CD4-positive, alpha-beta T cell treated with Interferon gamma for 1 hour (primary cell): Measurements from ENCODE around the gene ABT1.
A peak's percentile ranks its signal among the peaks of the same experiment; 100 is the strongest.

ENCODE experiments used
- DNase-seq: peaks from one replicate; pipeline ENCODE4 v3.0.0-alpha.2; 2020

The ABT1 gene

DNA sequence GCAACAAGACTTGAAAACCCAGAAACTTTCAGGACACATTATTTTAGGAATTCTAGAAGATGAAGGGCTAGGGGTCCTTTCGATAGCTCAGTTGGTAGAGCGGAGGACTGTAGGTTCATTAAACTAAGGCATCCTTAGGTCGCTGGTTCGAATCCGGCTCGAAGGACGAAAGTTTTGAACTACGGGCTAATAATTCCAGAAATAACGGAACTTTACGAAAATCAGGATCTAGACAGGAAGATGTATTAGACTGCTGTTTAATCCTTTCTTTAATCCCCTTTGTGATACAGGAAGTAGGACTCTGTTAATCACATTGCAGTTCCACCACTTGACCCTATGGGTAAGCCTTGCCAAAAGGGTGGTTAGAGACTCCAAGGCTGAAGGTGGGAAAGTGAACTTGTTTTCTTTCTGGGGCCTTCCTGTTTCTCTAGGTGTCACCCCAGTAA is 21.2 kb upstream of the ABT1 start:
- DNase-seq = no peak

DNA sequence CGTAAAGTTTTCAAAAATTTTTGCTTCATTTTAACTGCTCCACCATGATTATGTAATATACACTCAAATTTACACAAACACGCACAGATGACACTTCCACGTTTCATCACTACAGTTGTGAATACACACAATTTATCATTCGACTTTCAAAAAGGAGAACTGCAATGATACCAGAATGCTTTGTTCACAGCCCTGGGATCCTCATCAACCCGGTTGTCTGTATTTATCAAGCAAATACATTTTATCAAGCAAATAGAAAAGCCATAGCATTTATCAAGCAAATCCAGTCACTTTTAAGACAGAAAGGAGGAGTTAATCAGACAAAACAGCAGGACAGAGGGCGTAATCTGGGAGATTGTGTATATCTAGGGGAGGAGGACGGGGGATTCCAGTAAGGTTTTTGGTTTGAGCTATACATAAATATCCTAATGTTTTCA is 20.3 kb upstream of the ABT1 start:
- no peak for DNase-seq

DNA sequence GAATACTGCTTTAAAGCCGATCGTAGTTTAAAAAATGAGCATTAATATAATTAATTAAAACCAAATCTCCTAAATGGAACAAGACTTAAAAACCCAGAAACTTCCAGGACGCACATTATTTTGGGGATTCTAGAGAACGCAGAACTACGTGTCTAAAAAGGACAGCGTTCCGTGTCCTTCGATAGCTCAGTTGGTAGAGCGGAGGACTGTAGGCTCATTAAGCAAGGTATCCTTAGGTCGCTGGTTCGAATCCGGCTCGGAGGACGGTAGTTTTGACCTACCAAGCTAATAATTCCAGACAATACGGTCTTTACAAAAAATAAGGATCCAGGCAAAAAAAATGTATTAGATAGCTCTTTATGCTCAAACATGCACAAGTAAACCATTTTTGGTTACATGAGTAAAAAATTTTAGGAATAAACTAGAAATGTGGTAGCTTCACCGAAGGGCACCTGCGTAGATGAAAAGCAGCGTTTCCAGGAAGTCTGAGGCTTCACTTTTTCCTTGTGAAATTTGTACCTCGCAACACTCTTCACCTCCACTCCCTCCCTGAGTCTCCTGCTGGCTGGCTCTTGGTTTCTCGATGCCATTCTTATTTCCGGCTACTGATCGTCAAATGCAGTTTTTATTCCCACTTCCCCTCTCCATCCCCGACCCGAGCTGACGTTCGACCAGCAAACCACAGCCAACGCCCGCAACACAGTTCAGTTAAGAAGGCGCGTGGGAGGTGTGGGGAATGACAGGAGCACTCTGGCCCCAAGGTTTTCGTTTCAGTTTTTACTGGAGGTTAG is 19.6 kb upstream of the ABT1 start:
- DNase-seq = peak; percentile 61

DNA sequence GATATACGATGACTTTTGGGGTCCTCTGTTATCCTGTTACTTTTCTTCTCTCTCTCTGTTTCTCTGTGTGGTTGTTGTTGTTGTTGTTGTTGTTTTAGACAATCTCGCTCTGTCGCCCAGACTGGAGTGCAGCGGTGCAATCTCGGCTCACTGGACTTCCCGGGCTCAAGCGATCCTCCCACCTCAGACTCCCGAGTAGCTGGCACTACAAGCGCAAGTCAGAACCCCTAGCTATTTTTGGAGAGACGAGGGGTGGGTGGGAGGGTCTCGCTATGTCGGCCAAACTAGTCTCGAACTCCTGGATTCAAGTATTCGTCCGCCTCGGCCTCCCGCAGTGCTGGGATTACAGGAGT is 19.1 kb upstream of the ABT1 start:
- DNase-seq = no peak

DNA sequence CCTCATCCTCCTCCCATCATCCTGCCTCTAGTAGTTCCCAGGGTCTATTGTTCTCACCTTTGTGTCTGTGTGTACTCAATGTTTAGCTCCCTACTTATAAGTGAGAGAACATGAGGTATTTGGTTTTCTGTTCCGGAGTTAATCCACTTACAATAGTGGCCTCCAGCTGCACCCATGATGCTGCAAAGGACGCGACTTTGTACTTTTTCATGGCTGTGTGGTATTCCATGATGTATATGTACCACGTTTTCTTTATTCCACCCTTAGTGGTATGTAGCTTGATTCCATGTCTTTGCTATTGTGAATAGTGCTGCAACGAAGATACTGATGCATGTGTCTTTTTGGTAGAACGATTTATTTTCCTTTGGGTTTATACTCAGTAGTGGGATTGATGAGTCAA is 18.5 kb upstream of the ABT1 start:
- no peak for DNase-seq

GRCh38 chr6:26578741-26579140 is 18.0 kb upstream of the ABT1 start:
- no peak for DNase-seq

DNA sequence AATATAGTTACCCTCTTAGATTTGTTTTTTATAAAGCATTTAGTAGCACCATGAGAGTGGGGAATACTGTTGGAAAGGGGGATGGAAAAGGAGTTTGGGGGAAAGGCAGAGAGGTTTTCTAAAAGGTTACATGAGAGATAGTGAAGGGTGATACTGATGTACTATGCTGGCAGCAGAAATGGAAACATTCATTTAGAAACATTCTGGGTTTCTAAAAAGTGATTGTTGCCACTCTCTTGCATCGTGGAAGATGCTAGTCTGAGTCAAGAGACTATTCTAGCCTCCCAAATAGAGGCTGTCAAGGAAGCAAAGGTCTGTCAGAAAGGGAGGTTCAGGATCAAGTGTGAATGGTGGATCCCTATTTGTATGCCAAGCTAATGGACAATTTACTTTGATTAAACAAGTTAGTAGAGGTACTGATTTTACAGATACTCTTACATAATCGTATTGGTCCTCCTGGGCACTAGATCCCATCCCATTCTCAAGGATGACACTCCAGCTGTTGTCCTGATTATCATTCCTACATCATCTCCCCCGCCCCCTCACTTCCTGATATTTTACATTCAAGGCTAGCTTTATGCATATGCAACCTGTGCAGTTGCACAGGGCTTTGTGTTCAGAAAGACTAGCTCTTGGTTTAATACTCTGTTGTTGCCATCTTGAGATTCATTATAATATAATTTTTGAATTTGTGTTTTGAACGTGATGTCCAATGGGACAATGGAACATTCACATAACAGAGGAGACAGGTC is 15.4 kb upstream of the ABT1 start:
- no peak for DNase-seq

DNA sequence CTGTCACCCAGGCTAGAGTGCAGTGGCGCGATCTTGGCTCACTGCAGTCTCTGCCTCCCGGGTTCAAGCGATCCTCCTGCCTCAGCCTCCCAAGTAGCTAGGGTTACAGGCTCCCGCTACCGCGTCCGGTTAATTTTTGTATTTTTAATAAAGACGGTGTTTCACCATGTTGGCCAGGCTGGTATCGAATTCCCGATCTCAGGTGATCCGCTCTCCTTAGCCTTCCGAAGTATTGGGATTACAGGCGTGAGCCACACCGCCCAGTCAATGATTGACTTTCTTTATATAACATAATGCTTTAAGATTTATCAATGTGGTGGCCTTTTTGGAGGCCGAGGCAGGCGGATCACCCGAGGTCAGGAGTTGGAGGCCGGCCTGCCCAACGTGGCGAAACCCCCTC is 7.8 kb upstream of the ABT1 start:
- DNase-seq = no peak

DNA sequence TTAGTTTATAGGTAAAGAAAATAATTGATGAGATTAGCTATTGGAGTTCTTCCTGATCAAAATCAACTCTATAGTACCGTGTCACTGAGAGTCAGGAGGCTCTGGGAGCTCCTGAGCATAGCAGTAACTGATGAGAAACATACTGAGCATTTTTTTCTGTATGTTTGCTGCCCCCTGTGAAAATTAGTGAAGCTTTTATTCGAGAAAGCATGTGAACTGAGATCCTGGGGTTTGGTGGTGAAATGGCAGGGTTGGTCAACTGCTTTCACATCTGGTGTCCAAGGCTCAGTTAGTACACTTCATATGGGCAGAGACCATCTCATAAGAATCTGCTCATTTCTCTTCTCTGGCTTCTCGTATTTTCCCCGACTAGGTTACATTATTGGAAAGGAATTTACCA is 4.1 kb upstream of the ABT1 start:
- no peak for DNase-seq

DNA sequence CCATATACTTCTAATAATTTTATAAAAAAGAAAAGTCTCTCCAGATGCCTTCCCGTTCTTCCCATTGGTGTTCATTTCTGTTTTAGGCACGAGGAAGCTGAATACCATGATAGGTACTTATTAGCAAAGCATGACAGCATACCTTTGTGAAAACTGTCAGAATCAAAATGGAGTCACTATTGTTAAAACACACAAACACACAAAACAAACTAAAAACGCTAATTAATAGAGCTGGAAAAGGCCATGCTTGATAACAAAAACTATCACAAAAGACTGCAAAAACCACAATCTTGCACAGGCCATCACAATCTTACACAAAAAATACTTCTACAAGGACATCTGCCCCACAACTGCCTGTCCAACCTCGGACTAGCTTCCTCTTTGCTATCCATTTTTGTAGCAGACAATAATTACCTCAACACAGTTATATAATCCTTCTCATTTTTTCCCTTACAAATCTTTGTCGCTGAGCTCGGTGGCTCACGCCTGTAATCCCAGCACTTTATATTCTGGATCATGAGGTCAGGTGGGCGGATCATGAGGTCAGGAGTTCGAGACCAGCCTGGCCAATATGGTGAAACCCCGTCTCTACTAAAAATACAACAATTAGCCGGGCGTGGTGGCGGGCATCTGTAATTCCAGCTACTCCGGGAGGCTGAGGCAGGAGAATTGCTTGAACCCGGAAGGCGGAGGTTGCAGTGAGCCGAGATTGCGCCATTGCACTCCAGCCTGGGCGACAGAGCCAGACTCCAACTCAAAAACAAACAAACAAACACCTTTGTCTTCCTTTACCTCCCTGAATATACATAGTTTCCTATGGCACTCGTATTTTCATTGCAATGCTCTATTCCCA is 3.2 kb upstream of the ABT1 start:
- no peak for DNase-seq

GRCh38 chr6:26594131-26594498 is 2.6 kb upstream of the ABT1 start:
- DNase-seq = no peak

DNA sequence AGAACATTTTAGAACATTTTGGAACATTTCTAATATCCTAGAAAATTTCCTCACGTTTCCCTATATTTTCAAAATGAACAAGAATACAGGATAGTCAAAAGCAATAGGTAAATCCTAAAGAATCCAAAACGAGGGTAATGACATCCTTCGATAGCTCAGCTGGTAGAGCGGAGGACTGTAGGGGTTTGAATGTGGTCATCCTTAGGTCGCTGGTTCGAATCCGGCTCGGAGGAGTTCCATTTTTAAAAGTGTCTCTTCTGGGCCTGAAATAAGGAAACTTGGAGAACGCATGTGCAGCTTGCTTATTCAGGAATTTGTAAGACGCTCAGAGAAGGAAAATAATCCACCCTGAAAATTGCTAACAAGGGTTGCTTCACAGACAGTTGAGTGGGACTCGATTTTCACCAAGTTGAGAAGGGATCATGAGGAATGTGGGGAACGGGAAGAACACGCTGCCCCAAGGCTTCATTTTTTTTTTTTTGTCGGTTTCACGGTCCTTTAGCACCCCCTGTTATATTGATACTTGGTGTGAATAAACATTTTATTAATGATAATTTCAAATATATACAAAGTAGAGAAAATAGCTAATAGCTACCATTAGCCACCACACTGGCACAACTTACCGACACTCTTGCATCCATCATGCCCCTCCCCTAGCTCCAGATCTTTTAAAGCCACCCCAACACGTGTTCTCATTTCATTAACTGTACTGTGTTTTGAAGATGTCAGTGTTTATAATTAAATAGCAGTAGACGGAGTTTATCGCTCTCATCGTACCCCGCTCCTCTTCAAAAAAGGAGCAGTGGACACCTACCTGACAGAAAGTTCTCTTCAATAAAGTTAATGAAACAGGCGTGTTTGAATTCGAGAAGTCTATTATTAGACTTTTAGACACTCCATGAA is 1.8 kb upstream of the ABT1 start:
- no peak for DNase-seq

DNA sequence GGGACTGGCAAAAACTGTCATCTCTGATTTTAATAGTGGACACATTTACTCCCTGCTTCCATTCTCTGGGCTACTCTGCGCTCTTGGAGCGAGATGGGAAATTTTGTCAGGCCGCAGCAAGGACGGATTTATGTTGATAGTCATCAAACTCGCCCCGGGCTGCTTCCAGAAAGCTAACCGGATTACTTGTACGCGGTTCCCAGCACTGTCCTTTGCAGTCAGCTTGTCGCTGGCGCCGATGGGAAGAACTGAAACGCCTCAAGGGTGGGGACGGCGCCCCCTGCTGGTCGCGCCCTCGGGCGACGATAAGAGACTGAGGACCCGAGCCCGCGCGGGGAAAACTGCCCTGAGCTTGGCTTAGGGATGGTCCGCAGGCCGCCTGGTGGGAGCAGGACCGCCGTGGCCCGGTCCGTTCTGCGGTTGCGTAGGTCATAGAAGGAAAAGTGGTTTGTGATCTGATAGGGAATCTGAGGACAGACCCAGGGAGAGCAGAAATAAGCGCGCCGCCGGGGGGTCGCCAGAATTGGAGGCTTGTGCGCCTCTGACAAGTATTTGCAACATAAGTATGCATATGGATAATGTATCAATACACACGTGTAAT is 984 bp upstream of the ABT1 start:
- DNase-seq = peak; percentile 80

DNA sequence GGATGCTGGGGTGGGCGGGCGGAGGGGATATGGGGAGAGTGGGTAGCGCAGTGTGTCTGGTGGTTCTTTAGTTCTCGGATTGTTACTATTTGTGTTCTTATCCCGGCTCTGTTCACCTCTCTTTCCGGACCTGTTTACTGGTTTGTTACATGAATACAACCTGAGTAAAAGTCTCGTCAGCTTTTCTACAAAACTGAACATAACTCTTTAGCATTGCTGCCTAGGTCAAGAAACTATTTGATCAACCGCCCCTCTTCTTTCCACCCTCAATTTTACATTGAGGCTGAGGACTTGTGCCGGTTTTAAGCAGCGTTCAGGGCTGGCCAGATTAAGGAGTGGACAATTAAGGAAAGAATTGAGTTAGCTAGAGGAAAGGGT is 625 bp downstream of the ABT1 start:
- no peak for DNase-seq

- no peak for DNase-seq
Observed at GRCh38 chr6:26597821-26598220, 1.1 kb downstream of the ABT1 start.

DNA sequence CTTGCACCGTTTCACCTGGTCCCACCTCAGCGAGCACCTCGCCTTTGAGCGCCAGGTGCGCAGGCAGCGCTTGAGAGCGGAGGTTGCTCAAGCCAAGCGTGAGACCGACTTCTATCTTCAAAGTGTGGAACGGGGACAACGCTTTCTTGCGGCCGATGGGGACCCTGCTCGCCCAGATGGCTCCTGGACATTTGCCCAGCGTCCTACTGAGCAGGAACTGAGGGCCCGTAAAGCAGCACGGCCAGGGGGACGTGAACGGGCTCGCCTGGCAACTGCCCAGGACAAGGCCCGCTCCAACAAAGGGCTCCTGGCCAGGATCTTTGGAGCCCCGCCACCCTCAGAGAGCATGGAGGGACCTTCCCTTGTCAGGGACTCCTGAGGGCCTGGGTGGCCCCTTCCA is 1.5 kb downstream of the ABT1 start:
- DNase-seq = no peak

GRCh38 chr6:26599134-26599533 is 2.4 kb downstream of the ABT1 start:
- no peak for DNase-seq

DNA sequence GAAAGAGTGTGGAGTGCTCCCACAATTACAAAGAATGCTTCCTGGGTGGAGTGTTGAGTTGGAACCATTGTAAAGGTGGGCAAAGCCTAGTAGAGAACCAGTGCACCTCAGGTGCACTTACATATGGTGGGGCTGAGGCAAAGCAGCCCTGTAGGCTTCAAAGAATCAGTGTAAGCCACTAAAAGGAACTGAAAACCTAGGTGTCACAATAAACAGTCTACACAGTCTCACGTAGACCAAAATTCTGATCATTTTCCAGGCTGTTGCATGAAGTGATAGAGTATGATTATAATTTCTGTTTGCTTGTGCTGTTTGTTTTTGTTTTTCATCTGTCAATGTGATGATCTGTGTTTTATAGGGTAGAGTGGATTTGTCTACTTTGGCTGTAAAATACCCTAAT is 2.8 kb downstream of the ABT1 start:
- DNase-seq = no peak

GRCh38 chr6:26600759-26601158 is 4.0 kb downstream of the ABT1 start:
- DNase-seq = no peak

DNA sequence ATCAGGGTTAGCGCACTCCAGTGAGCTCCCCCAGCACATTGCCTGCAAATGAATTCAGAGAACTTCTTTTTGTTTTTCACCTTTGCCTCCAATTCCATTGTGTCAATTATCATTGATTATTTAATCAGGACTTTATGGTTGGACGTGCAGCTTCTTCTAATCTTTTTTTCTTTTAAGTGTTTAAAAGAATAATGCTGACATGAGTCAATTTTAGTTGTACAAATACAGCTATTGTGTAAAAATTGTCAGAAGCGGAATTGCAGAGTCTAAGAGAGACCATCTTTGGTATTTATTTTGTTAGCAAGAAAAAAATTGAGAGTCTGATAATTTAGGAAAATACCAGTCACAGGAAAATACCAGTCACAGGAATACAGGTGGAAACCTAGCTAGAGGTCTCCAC is 5.5 kb downstream of the ABT1 start:
- no peak for DNase-seq

- no peak for DNase-seq
Observed at GRCh38 chr6:26604026-26604425, 7.3 kb downstream of the ABT1 start.

DNA sequence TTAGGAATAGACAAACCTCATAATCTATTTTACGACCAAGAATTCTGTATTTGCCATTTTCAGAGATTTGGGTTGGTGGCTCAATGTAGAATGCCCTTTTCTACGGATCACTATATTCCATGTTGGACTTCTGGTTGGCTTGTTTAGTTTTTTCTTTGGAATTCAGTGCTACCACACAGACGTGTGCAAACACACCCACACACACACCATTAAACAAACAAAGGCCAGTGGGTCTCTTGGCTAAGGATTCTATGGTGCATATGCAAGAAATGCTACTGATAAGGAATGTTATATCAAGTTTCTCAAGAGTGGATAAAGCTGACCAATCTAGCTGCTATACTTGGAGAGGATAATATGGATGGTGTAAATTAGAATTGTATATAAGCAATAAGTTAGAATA is 8.0 kb downstream of the ABT1 start:
- DNase-seq = no peak
